ENCODE data around the gene CHRD. TPM values are rescaled to one million over a fixed set of nuclear protein-coding genes. Genes with fewer than 3 reads are reported as not detected.

CHRD gene
- total RNA-seq, 1 donor from 2014 or later = not detected

- DNase-seq (ENCODE audit: low read depth) = no peak
- no peak for TF ChIP-seq CTCF (conservative IDR thresholded peaks at IDR 0.05; ENCODE audit: low read depth, low read length)
- H3K4me3 ChIP-seq (ENCODE audit: low read depth, low read length) = peak overlapping the region; percentile 54
These were observed 352 bp downstream of the CHRD start for GRCh38 chr3:184380185-184380626.

GRCh38 chr3:184380627-184381260 lies 890 bp downstream of the CHRD start:
- H3K4me3 ChIP-seq (ENCODE audit: low read depth, low read length) = peak overlapping the region; percentile 54
- DNase-seq (ENCODE audit: low read depth) = no peak
- TF ChIP-seq CTCF (conservative IDR thresholded peaks at IDR 0.05; ENCODE audit: low read depth, low read length) = no peak

- DNase-seq (ENCODE audit: low read depth) = no peak
- peak overlapping the region; percentile 54 for H3K4me3 ChIP-seq (ENCODE audit: low read depth, low read length)
- TF ChIP-seq CTCF (conservative IDR thresholded peaks at IDR 0.05; ENCODE audit: low read depth, low read length) = no peak
These were observed 1.7 kb downstream of the CHRD start for GRCh38 chr3:184381261-184382224.

GRCh38 chr3:184382326-184383032 lies 2.6 kb downstream of the CHRD start:
- no peak for TF ChIP-seq CTCF (conservative IDR thresholded peaks at IDR 0.05; ENCODE audit: low read depth, low read length)
- H3K4me3 ChIP-seq (ENCODE audit: low read depth, low read length) = no peak overlapping the region
- DNase-seq (ENCODE audit: low read depth) = no peak

GRCh38 chr3:184383033-184383740 lies 3.3 kb downstream of the CHRD start:
- no peak overlapping the region for H3K4me3 ChIP-seq (ENCODE audit: low read depth, low read length)
- DNase-seq (ENCODE audit: low read depth) = no peak
- TF ChIP-seq CTCF (conservative IDR thresholded peaks at IDR 0.05; ENCODE audit: low read depth, low read length) = no peak

GRCh38 chr3:184384342-184384741 lies 4.5 kb downstream of the CHRD start:
- no peak for DNase-seq (ENCODE audit: low read depth)
- no peak for TF ChIP-seq CTCF (conservative IDR thresholded peaks at IDR 0.05; ENCODE audit: low read depth, low read length)
- H3K4me3 ChIP-seq (ENCODE audit: low read depth, low read length) = no peak overlapping the region

Measured in epithelial cell of proximal tubule (primary cell).